Measurements from ENCODE around the gene GRIP2. TPM values are rescaled to one million over a fixed set of nuclear protein-coding genes. Genes with fewer than 3 reads are reported as not detected.

The GRIP2 gene
- total and polyA plus RNA-seq, 2 of the 4 experiments (the other 2 are of a cell fraction) = 0.05 TPM; not detected in 1

GRCh38 chr3:14519406-14519805 lies 20.7 kb downstream of the GRIP2 start:
- TF ChIP-seq MAFK (IDR thresholded peaks at IDR 0.05; ENCODE audit: low read depth, low read length) (no peak), RFX5 (IDR thresholded peaks at IDR 0.05; ENCODE audit: low read depth, low read length) (no peak), BHLHE40 (IDR thresholded peaks at IDR 0.05; ENCODE audit: low read depth, low read length) (no peak), MAZ (IDR thresholded peaks at IDR 0.05; ENCODE audit: borderline replicate concordance, low read depth, low read length) (no peak), SMC3 (IDR thresholded peaks at IDR 0.05; ENCODE audit: low read depth, low read length) (no peak), FOS (IDR thresholded peaks at IDR 0.05; ENCODE audit: low read depth, low read length) (no peak), NFE2L2 (IDR thresholded peaks at IDR 0.05; ENCODE audit: low read depth, low read length) (no peak), CTCF (conservative IDR thresholded peaks at IDR 0.05; ENCODE audit: low read depth, low read length) (no peak)
- TF ChIP-seq, protein P1, sequence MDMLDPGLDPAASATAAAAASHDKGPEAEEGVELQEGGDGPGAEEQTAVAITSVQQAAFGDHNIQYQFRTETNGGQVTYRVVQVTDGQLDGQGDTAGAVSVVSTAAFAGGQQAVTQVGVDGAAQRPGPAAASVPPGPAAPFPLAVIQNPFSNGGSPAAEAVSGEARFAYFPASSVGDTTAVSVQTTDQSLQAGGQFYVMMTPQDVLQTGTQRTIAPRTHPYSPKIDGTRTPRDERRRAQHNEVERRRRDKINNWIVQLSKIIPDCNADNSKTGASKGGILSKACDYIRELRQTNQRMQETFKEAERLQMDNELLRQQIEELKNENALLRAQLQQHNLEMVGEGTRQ (IDR thresholded peaks at IDR 0.05; ENCODE audit: low read depth, low read length) = no peak
- no peak overlapping the region for H3K4ac ChIP-seq (ENCODE audit: low read depth, low read length)
- H4K8ac ChIP-seq (ENCODE audit: low read depth in 2 of 2, low read length in 2 of 2) = no peak overlapping the region
- intact Hi-C loops (cut with micrococcal nuclease) (no loop called here), dilution Hi-C loops (cut with HindIII; ENCODE audit: low sequenced_read_pairs, unreplicated experiment) (no loop called here), in situ Hi-C loops (cut with MboI; ENCODE audit: low sequenced_read_pairs) (no loop called here)
- no peaks in the 10 kb centered on the region for H3K36me3 ChIP-seq (ENCODE audit: control insufficient read depth, insufficient read depth, low read length)
- H3K27ac ChIP-seq (ENCODE audit: insufficient read depth, low read length) = no peak overlapping the region
- WGBS, 2 experiments (ENCODE audit: extremely low coverage in 2 of 2, insufficient read length in 1 of 2) = 0% methylated on average over 1 of the region's 1 CpG; no CpG with 5 or more reads in 1 of the 2 experiments
- no peak overlapping the region for H3K4me3 ChIP-seq (ENCODE audit: insufficient read depth, low read depth, low read length)
- no peak overlapping the region for H3K56ac ChIP-seq (ENCODE audit: extremely low read depth, insufficient read depth, low read length)
- no peaks in the 10 kb centered on the region for H3K4me1 ChIP-seq (ENCODE audit: control insufficient read depth, insufficient read depth, low read length)
- no peak overlapping the region for H3K18ac ChIP-seq (ENCODE audit: low read depth, low read length)
- POLR2A ChIA-PET (ENCODE audit: unreplicated experiment) = no interaction called here
- H2AFZ ChIP-seq (replicated peaks; ENCODE audit: low read length, poor library complexity) = no peak overlapping the region
- no peak overlapping the region for H4K91ac ChIP-seq (ENCODE audit: insufficient read depth, low read depth, low read length)
- no peak overlapping the region for H2BK15ac ChIP-seq (ENCODE audit: low read depth, low read length)
- H3K9me3 ChIP-seq (ENCODE audit: control insufficient read depth, insufficient read depth, low read length) = no peaks in the 10 kb centered on the region
- no peak overlapping the region for H2BK20ac ChIP-seq (ENCODE audit: low read depth, low read length)
- no peak overlapping the region for H3K9ac ChIP-seq (ENCODE audit: low read depth, low read length)
- DNase-seq = no peak
- H3K4me2 ChIP-seq (ENCODE audit: low read depth, low read length) = no peak overlapping the region
- no peak for ATAC-seq (ENCODE audit: low read depth)
- H2AK9ac ChIP-seq (replicated peaks; ENCODE audit: low read depth, low read length, poor library complexity) = no peak overlapping the region
- no peak overlapping the region for H2AK5ac ChIP-seq (ENCODE audit: low read depth, low read length)
- no peak overlapping the region for H2BK5ac ChIP-seq (ENCODE audit: low read depth, low read length, poor library complexity, severe bottlenecking)
- H4K5ac ChIP-seq (ENCODE audit: low read depth, low read length) = no peak overlapping the region
- no peaks in the 10 kb centered on the region for H3K9me1 ChIP-seq (ENCODE audit: insufficient read depth, low read length)
- H3K27me3 ChIP-seq (ENCODE audit: control insufficient read depth, insufficient read depth, low read length) = peaks cover 19% of the 10 kb centered on the region
- no peaks in the 10 kb centered on the region for H4K20me1 ChIP-seq (ENCODE audit: insufficient read depth, low read length)
- CTCF ChIA-PET = interaction anchor here (0.8 kb wide), 1 partner anchor 10 kb away, joined by 3 read pairs; no protein-coding TSS in a partner anchor
- no peak overlapping the region for H3K23ac ChIP-seq (ENCODE audit: low read depth, low read length)
- BruUV-seq (replicated peaks) = no TSS peak
- no peak overlapping the region for H3K14ac ChIP-seq (replicated peaks; ENCODE audit: low read depth, low read length)
- H3K79me1 ChIP-seq (ENCODE audit: low read depth in 1 of 2, low read length in 2 of 2) = no peaks in the 10 kb centered on the region
- no peak overlapping the region for H2BK120ac ChIP-seq (ENCODE audit: low read depth, low read length)

Data from IMR-90 (cell line).